Endothelial cell of umbilical vein (primary cell): ENCODE measurements around the gene TMEM130. TPM values are rescaled to one million over a fixed set of nuclear protein-coding genes. Genes with fewer than 3 reads are reported as not detected.

Experiments used
- BruUV-seq: library from RNA; stranded (reverse); fragments of 400-500 nt; replicated peaks from 2 replicates; lab custom pipeline; 2021; lab: Mats Ljungman, UMichigan
- CTCF ChIA-PET: fragments of 300-600, 350-600 bp; sonication (Branson Sonifier 250); formaldehyde crosslinking; loops from one replicate; lab custom pipeline; 2021; ENCODE audit warnings: antibody characterized with exemption, inconsistent platforms; lab: Charles Lee
- POLR2A ChIA-PET: fragments of 300-600, 350-600 bp; sonication (Branson Sonifier 250); formaldehyde crosslinking; loops from one replicate; lab custom pipeline; 2021; ENCODE audit warnings: antibody characterized with exemption, inconsistent platforms; lab: Charles Lee
- DNase-seq: peaks from one replicate; pipeline ENCODE4 v3.0.0-alpha.2; 2011; ENCODE audit warnings: low read depth, low spot score
- FAIRE-seq: peaks from 2 replicates; lab custom pipeline; 2011; peaks lifted over from hg19 to GRCh38; lab: Jason Lieb, UNC
- H2AFZ ChIP-seq: 2 replicates; pipeline ENCODE4 v1.6.0; 2012; ENCODE audit warnings: low read depth, low read length, control low read depth, inconsistent platforms
- H3K27ac ChIP-seq: 2 replicates; pipeline ENCODE4 v1.5.1; 2011; ENCODE audit warnings: low read depth, mild to moderate bottlenecking, control low read depth, low read length, moderate library complexity; ENCODE audit not compliant: insufficient read depth
- H3K27me3 ChIP-seq, 2 experiments: 2 replicates each; pipeline versions ENCODE4 v1.6.0 to v1.6.1; 2011; ENCODE audit warnings: low read length in 2 of 2, mixed read lengths in 1 of 2; ENCODE audit not compliant: control insufficient read depth in 2 of 2, insufficient read depth in 2 of 2
- H3K36me3 ChIP-seq, 2 experiments: 2 replicates in 1 of 2; 3 replicates in 1 of 2; pipeline ENCODE4 v1.5.1; 2011; ENCODE audit warnings: low read length in 2 of 2, mild to moderate bottlenecking in 1 of 2, moderate library complexity in 1 of 2; ENCODE audit not compliant: control insufficient read depth in 2 of 2, insufficient read depth in 2 of 2; ENCODE audit errors: extremely low read depth in 1 of 2
- H3K4me1 ChIP-seq: 3 replicates; pipeline ENCODE4 v1.5.1; 2011; ENCODE audit warnings: mild to moderate bottlenecking, low read length; ENCODE audit not compliant: control insufficient read depth, insufficient read depth; ENCODE audit errors: extremely low read depth
- H3K4me2 ChIP-seq: 2 replicates; pipeline ENCODE4 v1.6.1; 2011; ENCODE audit warnings: low read length, control low read depth, mixed read lengths; ENCODE audit not compliant: insufficient read depth
- H3K4me3 ChIP-seq, 3 experiments: fragments of 200-600 bp in 1 of 3; sonication (generic), shearing (Covaris generic) in 1 of 3; replicated peaks in 1 of 3; 2 replicates each; pipeline ENCODE4 v1.5.1; 2011 to 2016; ENCODE audit warnings: control low read depth in 3 of 3, low read length in 3 of 3, mild to moderate bottlenecking in 2 of 3, inconsistent platforms in 1 of 3, low read depth in 1 of 3, moderate library complexity in 1 of 3; ENCODE audit not compliant: insufficient read depth in 1 of 3
- H3K79me2 ChIP-seq: 2 replicates; pipeline ENCODE4 v1.6.0; 2012; ENCODE audit warnings: low read length, inconsistent platforms; ENCODE audit not compliant: control insufficient read depth, insufficient read depth
- H3K9ac ChIP-seq: replicated peaks from 2 replicates; pipeline ENCODE3; 2011; ENCODE audit warnings: low read length, control low read depth; ENCODE audit not compliant: insufficient read depth; ENCODE audit errors: extremely low read depth
- H3K9me1 ChIP-seq: replicated peaks from 3 replicates; pipeline ENCODE4 v1.6.0; 2011; ENCODE audit warnings: mild to moderate bottlenecking, low read length; ENCODE audit not compliant: control insufficient read depth, insufficient read depth; ENCODE audit errors: extremely low read depth
- H3K9me3 ChIP-seq: replicated peaks from 2 replicates; pipeline ENCODE4 v1.5.1; 2012; ENCODE audit warnings: low read length, inconsistent platforms; ENCODE audit not compliant: control insufficient read depth, insufficient read depth
- H4K20me1 ChIP-seq: replicated peaks from 2 replicates; pipeline ENCODE3; 2011; ENCODE audit warnings: mild to moderate bottlenecking, low read length; ENCODE audit not compliant: control insufficient read depth, insufficient read depth; ENCODE audit errors: extremely low read depth
- EZH2 ChIP-seq: IDR thresholded peaks from 2 replicates; pipeline ENCODE4 v1.6.1; 2012; ENCODE audit warnings: borderline replicate concordance, low read depth, mild to moderate bottlenecking, moderate library complexity, low read length, inconsistent platforms; ENCODE audit not compliant: severe bottlenecking
- FOS ChIP-seq: IDR thresholded peaks from 2 replicates; pipeline ENCODE4 v1.6.1; 2011; ENCODE audit warnings: mild to moderate bottlenecking, low read length, moderate library complexity, borderline replicate concordance; ENCODE audit not compliant: insufficient read depth
- GATA2 ChIP-seq: IDR thresholded peaks from 2 replicates; pipeline ENCODE4 v1.7.0; 2011; ENCODE audit warnings: low read depth, mild to moderate bottlenecking, moderate library complexity, mixed read lengths, low read length; ENCODE audit not compliant: insufficient read length, insufficient read depth
- JUN ChIP-seq: IDR thresholded peaks from 2 replicates; pipeline ENCODE4 v1.6.1; 2011; ENCODE audit warnings: borderline replicate concordance, low read depth; ENCODE audit not compliant: insufficient read length, insufficient read depth
- MYC ChIP-seq: IDR thresholded peaks from one replicate; pipeline ENCODE4 v1.6.1; 2011; ENCODE audit warnings: mild to moderate bottlenecking, low read depth, low read length
- POLR2A ChIP-seq: IDR thresholded peaks from 2 replicates; pipeline ENCODE4 v1.6.1; 2012; ENCODE audit warnings: low read depth, mild to moderate bottlenecking, control low read depth, low read length
- dilution Hi-C: fragments of 300-500 bp; cut with MboI; formaldehyde crosslinking; loops from one replicate; pipeline ENCODE4 v1.15.0; 2019; ENCODE audit warnings: low sequenced_read_pairs; ENCODE audit not compliant: extremely low pct_ligation_motif_present
- intact Hi-C: fragments of 100-400 bp; cut with micrococcal nuclease; formaldehyde crosslinking; loops from one replicate; pipeline ENCODE4 v1.10.0; 2022
- polyA plus RNA-seq, 4 experiments: library from polyadenylated mRNA; depleted of rRNA in 3 of 4; stranded (reverse) in 3 of 4; unstranded in 1 of 4; fragments of >200 nt; gene quantifications; 2 replicates each; pipeline versions ENCODE4 v1.2.1 to v1.2.3, GENCODE V29; 2011 to 2012; ENCODE audit warnings: missing spikeins in 1 of 4
- total RNA-seq: library from RNA; stranded (reverse); gene quantifications from 2 replicates; pipeline ENCODE4 v1.2.3, GENCODE V29; 2021
- TF ChIP-seq, protein P1 (sequence below): IDR thresholded peaks from 2 replicates; pipeline ENCODE4 v1.6.1; 2011; ENCODE audit not compliant: insufficient read depth, insufficient read length
- TF ChIP-seq, protein P2 (sequence below), 2 donors: IDR thresholded peaks; 1 replicate in 1 of 2; 2 replicates in 1 of 2; pipeline ENCODE4 v1.5.1; 2011; ENCODE audit warnings: low read length in 2 of 2, mild to moderate bottlenecking in 2 of 2, moderate library complexity in 2 of 2, control low read depth in 1 of 2, inconsistent platforms in 1 of 2, low read depth in 1 of 2; ENCODE audit not compliant: insufficient read depth in 1 of 2; ENCODE audit errors: extremely low read depth in 1 of 2

TMEM130 gene
- total and polyA plus RNA-seq, 2 donors (not counting 3 experiments of a cell fraction or from before 2014, with no cell fraction given), result not detected

DNA sequence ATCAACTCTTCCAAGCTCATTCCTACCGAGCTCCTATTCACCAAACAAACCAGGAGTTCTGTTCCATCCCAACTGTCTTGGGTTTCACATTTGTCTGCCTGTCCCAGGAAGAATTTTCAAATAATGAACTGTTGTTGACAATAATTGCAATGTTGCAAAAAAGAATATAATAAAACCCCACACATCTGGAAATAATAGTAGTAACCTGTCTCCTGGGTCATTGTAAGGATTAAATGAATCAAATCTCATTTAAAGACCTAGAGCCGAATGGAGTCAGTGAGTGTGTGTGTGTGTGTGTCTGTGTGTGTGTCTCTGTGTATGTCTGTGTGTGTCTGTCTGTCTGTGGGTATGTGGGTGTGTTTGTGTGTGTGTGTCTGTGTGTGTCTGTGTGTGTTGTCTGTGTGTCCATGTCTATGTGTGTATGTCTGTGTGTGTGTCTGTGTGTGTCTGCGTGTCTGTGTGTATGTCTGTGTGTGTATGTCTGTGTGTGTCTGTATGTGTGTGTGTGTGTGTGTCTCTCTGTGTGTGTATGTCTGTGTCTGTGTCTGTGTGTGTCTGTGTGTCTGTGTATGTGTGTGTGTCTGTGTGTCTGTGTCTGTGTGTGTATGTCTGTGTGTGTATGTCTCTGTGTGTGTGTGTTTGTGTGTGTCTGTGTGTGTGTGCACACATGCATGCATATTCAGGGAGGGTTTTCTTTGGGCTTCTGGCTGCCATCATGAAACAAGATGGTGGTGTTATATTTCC, 52.7 kb downstream of the TMEM130 start:
- no peak overlapping the region for H3K4me2 ChIP-seq
- DNase-seq (no peak), FAIRE-seq (no peak)
- no peaks in the 10 kb centered on the region for H3K9me3 ChIP-seq
- H3K36me3 ChIP-seq, result no peaks in the 10 kb centered on the region
- ChIA-PET CTCF (interaction anchor here (0.7 kb wide), 1 partner anchor 14 kb away, joined by 3 read pairs; no protein-coding TSS in a partner anchor), POLR2A (no interaction called here)
- no TSS peak for BruUV-seq
- no peak overlapping the region for H3K27ac ChIP-seq
- TF ChIP-seq, protein P1, sequence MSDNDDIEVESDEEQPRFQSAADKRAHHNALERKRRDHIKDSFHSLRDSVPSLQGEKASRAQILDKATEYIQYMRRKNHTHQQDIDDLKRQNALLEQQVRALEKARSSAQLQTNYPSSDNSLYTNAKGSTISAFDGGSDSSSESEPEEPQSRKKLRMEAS, result no peak
- no peak for TF ChIP-seq MYC
- TF ChIP-seq, protein P2, sequence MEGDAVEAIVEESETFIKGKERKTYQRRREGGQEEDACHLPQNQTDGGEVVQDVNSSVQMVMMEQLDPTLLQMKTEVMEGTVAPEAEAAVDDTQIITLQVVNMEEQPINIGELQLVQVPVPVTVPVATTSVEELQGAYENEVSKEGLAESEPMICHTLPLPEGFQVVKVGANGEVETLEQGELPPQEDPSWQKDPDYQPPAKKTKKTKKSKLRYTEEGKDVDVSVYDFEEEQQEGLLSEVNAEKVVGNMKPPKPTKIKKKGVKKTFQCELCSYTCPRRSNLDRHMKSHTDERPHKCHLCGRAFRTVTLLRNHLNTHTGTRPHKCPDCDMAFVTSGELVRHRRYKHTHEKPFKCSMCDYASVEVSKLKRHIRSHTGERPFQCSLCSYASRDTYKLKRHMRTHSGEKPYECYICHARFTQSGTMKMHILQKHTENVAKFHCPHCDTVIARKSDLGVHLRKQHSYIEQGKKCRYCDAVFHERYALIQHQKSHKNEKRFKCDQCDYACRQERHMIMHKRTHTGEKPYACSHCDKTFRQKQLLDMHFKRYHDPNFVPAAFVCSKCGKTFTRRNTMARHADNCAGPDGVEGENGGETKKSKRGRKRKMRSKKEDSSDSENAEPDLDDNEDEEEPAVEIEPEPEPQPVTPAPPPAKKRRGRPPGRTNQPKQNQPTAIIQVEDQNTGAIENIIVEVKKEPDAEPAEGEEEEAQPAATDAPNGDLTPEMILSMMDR (IDR thresholded peaks at IDR 0.05; ENCODE audit: extremely low read depth in 1 of 2, insufficient read depth in 1 of 2, low read depth in 1 of 2, low read length in 2 of 2), result no peak
- H4K20me1 ChIP-seq, result no peaks in the 10 kb centered on the region
- no peaks in the 10 kb centered on the region for H3K27me3 ChIP-seq
- dilution Hi-C loops, result no loop called here
- intact Hi-C loops, result no loop called here
- H2AFZ ChIP-seq, result no peak overlapping the region
- H3K79me2 ChIP-seq, result no peaks in the 10 kb centered on the region
- H3K4me1 ChIP-seq, result no peaks in the 10 kb centered on the region
- no peak overlapping the region for H3K9ac ChIP-seq
- no peaks in the 10 kb centered on the region for H3K9me1 ChIP-seq
- H3K4me3 ChIP-seq, result no peak overlapping the region

DNA sequence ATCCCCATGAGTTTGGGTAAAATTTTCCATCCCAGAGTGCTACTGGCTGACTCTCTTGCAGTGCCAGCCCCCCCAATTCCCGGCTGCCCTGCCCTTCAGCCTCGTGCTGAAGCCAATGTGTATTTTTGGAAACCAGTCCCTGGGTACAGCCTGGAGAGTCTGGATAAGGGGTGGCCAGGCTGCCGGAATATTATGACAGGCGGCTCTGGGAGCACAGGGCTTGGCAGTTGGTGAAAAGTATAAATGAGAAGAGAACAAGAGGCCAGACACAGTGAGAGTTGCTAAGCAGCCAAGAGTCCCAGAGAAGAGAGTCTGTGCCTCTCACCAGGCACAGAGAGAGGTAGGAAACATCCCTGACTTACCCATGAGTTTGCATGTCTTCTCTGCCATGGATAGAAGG, 53.6 kb downstream of the TMEM130 start:
- ChIA-PET CTCF (interaction anchor here (0.7 kb wide), 1 partner anchor 15 kb away, joined by 3 read pairs; no protein-coding TSS in a partner anchor), POLR2A (no interaction called here)
- no peak overlapping the region for H3K9ac ChIP-seq
- no peaks in the 10 kb centered on the region for H3K4me1 ChIP-seq
- no TSS peak for BruUV-seq
- no peak for DNase-seq
- TF ChIP-seq FOS, result no peak
- TF ChIP-seq EZH2, result no peak
- no peak for TF ChIP-seq GATA2
- TF ChIP-seq, protein P2 (IDR thresholded peaks at IDR 0.05; ENCODE audit: extremely low read depth in 1 of 2, insufficient read depth in 1 of 2, low read depth in 1 of 2, low read length in 2 of 2), result no peak
- TF ChIP-seq, protein P1, result no peak
- no peak for TF ChIP-seq POLR2A
- no peak for TF ChIP-seq JUN
- no peak for TF ChIP-seq MYC
- H3K36me3 ChIP-seq, result no peaks in the 10 kb centered on the region
- H3K4me2 ChIP-seq, result no peak overlapping the region
- H2AFZ ChIP-seq, result no peak overlapping the region
- H3K4me3 ChIP-seq, result no peak overlapping the region
- no peaks in the 10 kb centered on the region for H3K27me3 ChIP-seq
- no peak for FAIRE-seq
- no peaks in the 10 kb centered on the region for H3K79me2 ChIP-seq
- no peaks in the 10 kb centered on the region for H4K20me1 ChIP-seq
- intact Hi-C loops, result no loop called here
- H3K9me3 ChIP-seq, result no peaks in the 10 kb centered on the region
- no peak overlapping the region for H3K27ac ChIP-seq
- H3K9me1 ChIP-seq, result no peaks in the 10 kb centered on the region
- dilution Hi-C loops, result no loop called here
